ENCODE results near the gene KIAA0232.
A peak's percentile ranks its signal among the peaks of the same experiment; 100 is the strongest.

The KIAA0232 gene

GRCh38 chr4:6859543-6859942 is 77.0 kb downstream of the KIAA0232 start:
- H3K4me3 ChIP-seq (ENCODE audit: low read length): no peak overlapping the region
- no peak for TF ChIP-seq CTCF (conservative IDR thresholded peaks at IDR 0.05; ENCODE audit: low read length)
- DNase-seq (ENCODE audit: low read depth): no peak

- no peak for TF ChIP-seq CTCF (conservative IDR thresholded peaks at IDR 0.05; ENCODE audit: low read length)
- no peak overlapping the region for H3K4me3 ChIP-seq (ENCODE audit: low read length)
- no peak for DNase-seq (ENCODE audit: low read depth)
Measured at GRCh38 chr4:6868386-6868785, 85.9 kb downstream of the KIAA0232 start.

- no peak for DNase-seq (ENCODE audit: low read depth)
- TF ChIP-seq CTCF (conservative IDR thresholded peaks at IDR 0.05; ENCODE audit: low read length): no peak
- H3K4me3 ChIP-seq (ENCODE audit: low read length): no peak overlapping the region
Measured at GRCh38 chr4:6869944-6870343, 87.4 kb downstream of the KIAA0232 start.

GRCh38 chr4:6873291-6873690 is 90.8 kb downstream of the KIAA0232 start:
- peak; percentile 15; the same call in 1 of the 2 replicates for TF ChIP-seq CTCF (conservative IDR thresholded peaks at IDR 0.05; ENCODE audit: low read length)
- no peak for DNase-seq (ENCODE audit: low read depth)
- H3K4me3 ChIP-seq (ENCODE audit: low read length): no peak overlapping the region

- peak; percentile 53 for DNase-seq (ENCODE audit: low read depth)
- no peak overlapping the region for H3K4me3 ChIP-seq (ENCODE audit: low read length)
- TF ChIP-seq CTCF (conservative IDR thresholded peaks at IDR 0.05; ENCODE audit: low read length): peak; percentile 88
Measured at GRCh38 chr4:6873792-6874461, 91.4 kb downstream of the KIAA0232 start.

GRCh38 chr4:6874981-6875380 is 92.5 kb downstream of the KIAA0232 start:
- no peak for TF ChIP-seq CTCF (conservative IDR thresholded peaks at IDR 0.05; ENCODE audit: low read length)
- no peak for DNase-seq (ENCODE audit: low read depth)

GRCh38 chr4:6875431-6875831 is 92.9 kb downstream of the KIAA0232 start:
- no peak for TF ChIP-seq CTCF (conservative IDR thresholded peaks at IDR 0.05; ENCODE audit: low read length)

More at GRCh38 chr4:6874981-6875380, 92.5 kb downstream of the KIAA0232 start:
- H3K4me3 ChIP-seq (ENCODE audit: low read length): no peak overlapping the region

More at GRCh38 chr4:6875431-6875831, 92.9 kb downstream of the KIAA0232 start:
- H3K4me3 ChIP-seq (ENCODE audit: low read length): no peak overlapping the region
- DNase-seq (ENCODE audit: low read depth): peak; percentile 39

Data from AG10803 (cell line).